NOMO-1 (cell line): ENCODE data around the gene FECH.
A peak's percentile ranks its signal among the peaks of the same experiment; 100 is the strongest.
"Not testable (repeated sequence)": the region's sequence is repeated elsewhere in the genome, so short reads cannot be mapped to it uniquely, and the experiment has no call there.

Source experiments
- DNase-seq, 2 experiments: peaks; one replicate each; lab custom pipeline; 2025; ENCODE audit not compliant: unreplicated experiment in 2 of 2; lab: John Stamatoyannopoulos, UW

FECH gene

GRCh38 chr18:57533868-57534510 is 52.5 kb downstream of the FECH start:
- DNase-seq: no peak

DNA sequence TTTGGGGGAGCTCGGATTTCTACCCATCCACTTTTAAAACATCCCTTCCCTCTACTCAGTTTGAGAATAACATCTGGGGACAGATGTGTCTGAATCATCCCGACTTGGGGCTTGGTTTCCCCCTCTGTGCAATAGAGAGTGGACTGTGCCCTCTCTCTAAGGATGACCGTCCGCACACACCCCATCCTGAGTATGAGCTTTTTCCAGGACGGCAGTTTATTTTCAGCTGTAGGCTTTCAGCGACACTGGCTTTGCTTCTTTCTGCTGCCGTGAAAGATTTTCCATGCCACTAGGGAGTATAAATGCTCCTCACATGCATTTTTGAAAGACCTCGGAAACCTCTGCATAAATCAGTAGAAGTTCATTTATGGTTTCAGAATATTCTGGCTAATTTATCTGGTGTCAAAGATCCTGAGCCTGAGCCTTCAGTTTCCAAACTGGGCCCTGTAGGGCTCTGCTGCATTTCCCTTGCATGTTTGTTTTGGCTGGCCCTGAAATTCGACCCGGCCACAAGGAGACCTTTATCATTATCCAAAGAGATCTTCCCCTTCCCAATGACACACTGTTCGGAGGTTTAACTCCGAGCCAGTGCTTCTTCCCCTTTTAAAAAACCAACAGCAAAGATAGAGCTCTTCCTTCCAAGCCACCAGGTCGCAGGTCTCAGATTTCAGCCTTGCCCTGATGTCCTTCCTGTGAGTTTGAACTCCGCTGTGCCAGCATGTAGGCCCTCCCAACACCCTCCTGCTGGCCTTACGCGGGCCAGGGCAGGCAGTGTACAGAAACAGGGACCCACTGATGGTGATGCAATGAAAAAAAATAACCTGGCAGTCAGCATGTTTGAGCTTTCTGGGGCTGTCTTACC is 53.3 kb downstream of the FECH start:
- peak; percentile 30 to 65 for DNase-seq

- no peak for DNase-seq
These were observed 57.4 kb downstream of the FECH start for GRCh38 chr18:57529151-57529550.

GRCh38 chr18:57527556-57528229 is 58.8 kb downstream of the FECH start:
- no peak for DNase-seq

DNA sequence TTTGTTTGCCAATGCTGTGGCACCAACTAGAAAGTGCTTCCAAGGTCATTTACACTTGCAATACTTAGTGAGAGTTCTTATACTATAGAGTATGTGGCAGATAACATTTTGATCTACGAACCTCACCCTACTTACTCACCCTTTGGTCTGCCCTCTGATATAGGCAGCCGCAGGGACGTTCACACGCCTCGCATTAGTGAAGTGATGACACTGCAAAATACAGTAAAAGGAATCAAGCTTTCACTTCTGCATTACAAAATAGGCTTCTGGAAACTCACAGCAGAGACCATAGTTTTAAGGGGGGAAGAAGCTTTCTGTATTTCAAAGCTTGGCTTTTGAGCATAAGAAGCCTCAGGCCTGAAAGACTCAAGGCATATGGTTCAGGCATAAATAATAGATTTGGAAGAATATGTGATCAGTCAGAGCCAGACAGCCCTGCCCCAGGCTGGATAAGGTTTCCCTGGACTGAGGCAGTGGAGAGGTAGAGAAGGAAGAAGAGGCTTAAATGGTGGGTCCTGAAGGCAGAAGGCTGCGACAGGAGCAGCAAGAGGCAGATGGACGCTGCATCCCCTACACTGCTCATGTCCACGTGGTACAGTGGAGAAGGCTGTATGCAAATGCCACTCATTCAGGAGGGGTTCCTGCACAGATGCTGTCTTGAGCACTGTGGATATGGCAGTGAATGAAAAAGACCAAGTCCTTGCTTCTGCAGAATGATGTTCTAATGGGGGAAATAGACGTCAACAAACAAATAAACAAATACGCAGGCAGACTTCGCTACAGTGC is 63.1 kb downstream of the FECH start:
- peak; percentile 88 to 95 for DNase-seq

GRCh38 chr18:57522348-57522747 is 64.2 kb downstream of the FECH start:
- DNase-seq: not testable (repeated sequence)

DNA sequence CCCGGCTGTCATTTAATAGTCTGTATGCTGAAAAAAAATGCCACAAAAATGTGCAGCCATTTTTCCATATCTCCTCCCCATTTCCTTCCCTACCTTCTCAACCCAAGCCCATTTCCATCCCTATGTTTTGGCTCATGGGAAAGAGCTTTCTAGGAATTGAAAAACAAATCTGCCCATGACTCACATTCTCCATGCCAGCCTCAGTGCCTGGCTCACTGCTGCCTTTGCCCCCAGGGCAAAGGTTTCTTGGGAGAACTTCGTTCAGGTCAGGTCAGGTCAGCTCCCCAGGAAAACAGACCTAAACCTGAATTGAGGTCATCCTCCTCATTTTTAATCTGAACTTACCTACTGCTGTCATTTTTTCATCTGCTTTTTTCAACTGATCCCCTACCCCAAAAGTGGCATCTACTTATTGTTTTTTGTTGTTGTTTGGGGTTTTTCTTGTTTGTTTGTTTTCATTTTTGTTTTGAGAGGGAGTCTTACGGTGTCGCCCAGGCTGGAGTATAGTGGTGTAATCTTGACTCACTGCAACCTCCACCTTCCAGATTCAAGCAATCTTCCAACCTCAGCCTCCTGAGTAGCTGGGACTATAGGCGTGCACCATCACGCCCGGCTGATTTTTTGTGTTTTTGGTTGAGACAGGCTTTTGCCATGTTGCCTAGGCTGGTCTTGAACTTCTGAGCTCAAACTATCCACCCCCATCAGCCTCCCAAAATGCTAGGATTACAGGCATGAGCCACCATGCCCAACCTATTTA is 66.7 kb downstream of the FECH start:
- no peak for DNase-seq

DNA sequence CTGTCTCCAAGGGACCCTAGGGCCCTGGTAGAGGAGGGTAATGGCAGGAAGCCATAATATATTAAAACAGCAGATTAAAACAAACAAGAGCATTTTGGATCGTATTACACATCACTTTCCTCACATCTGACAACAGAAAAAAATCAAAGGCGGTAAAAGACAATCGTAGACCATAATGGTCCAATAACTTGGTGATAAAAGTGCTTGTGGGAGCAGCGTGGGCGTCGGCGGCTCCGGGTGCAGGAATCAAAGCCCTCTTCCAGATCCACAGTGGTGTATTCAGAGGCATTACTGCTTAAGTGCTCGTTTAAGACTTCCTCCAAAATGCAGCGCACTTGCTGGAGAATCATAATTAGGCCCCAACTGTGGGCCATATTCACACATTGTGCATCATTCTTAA is 68.0 kb downstream of the FECH start:
- DNase-seq: no peak

DNA sequence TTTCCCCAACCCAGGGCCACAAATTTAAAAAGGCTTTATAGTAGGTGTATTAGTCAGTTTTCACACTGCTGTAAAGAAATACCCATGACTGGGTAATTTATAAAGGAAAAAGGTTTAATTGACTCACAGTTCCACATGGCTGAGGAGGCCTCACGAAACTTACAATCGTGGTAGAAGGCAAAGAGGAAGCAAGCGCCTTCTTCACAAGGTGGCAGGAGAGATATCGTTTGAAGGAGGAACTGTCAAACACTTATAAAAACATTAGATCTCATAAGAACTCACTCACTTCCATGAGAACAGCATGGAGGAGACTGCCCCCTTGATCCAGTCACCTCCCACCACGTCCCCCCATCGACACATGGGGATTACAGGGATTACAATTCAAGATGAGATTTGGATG is 70.4 kb downstream of the FECH start:
- no peak for DNase-seq

DNA sequence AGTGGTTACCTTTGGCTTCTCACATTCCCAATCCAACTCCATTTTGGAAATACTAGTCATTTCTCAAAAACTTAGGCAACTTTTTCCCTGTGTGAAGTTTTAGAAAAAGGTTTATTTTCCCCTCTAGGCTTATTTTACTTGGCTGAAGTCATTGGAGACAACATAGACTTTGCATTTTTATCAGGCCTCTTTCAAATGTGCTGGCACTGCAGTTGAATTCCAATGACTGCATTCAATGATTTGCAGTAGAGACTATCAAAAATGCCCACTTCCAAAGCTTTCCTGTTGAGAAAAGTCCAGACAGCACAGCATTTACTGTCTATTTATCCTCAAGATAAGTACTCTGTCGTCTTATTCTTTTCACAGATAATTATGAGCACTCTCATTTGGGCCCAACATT is 81.3 kb downstream of the FECH start:
- no peak for DNase-seq

GRCh38 chr18:57502624-57503023 is 83.9 kb downstream of the FECH start:
- no peak for DNase-seq

DNA sequence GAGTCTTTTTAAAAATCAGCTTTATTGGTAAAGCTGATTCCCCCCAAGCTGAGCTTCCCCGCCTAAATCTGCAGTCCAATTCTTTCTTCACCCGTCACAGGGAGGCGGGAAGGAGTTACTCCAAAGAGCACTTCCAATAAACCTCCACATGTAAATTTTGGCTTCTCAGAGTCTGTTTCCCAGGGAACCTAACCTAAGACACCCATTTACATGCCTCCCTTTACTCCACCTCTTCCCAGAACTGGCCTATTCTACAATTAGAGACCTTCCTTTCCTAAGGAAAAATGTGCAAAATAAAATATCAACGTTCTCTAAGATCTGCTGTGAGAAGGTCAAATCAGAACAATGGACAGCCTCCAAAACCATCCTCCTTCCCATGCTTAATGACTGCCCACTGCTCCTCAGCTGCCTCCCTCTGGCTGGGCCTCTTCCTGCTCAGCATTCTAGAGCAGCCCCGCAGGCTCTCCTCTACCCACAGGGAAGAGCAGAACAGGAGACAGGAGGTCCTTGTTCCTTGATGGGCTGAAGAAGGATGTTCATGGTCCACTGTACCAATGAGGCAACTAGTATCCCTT is 87.7 kb downstream of the FECH start:
- DNase-seq: no peak
